GM12878 (cell line): Measurements from ENCODE around the gene ACE. TPM values are rescaled to one million over a fixed set of nuclear protein-coding genes. Genes with fewer than 3 reads are reported as not detected.

Experiments used
- ATAC-seq: fragments of 200-7000 bp; cut with Tn5 transposase; 3 replicates; pipeline ENCODE4 v1.9.1; 2020; ENCODE audit warnings: mild to moderate bottlenecking, moderate library complexity
- BruUV-seq: library from RNA; stranded (reverse); fragments of 400-500 nt; replicated peaks from 2 replicates; lab custom pipeline; 2021; lab: Mats Ljungman, UMichigan
- CTCF ChIA-PET: fragments of 300-600 bp; sonication (Branson Sonifier 250); formaldehyde crosslinking; extraction: SDS; loops from one replicate; lab custom pipeline; 2021; ENCODE audit warnings: inconsistent platforms; lab: Yijun Ruan, JAX
- POLR2A ChIA-PET: fragments of 350-600 bp; formaldehyde crosslinking; extraction: SDS; loops from one replicate; lab custom pipeline; 2021; ENCODE audit warnings: inconsistent platforms; lab: Charles Lee
- RAD21 ChIA-PET: fragments of 300-600 bp; sonication (Branson Sonifier 250); formaldehyde crosslinking; loops from one replicate; lab custom pipeline; 2023; ENCODE audit warnings: antibody characterized with exemption; ENCODE audit not compliant: unreplicated experiment; lab: Charles Lee
- SMC1A ChIA-PET: fragments of 300-600 bp; sonication (Branson Sonifier 250); formaldehyde crosslinking; loops from one replicate; lab custom pipeline; 2023; ENCODE audit not compliant: unreplicated experiment, uncharacterized antibody; lab: Charles Lee
- DNase-seq: peaks from one replicate; pipeline ENCODE4 v3.0.0-alpha.2; 2011; ENCODE audit warnings: low read depth, low spot score
- FAIRE-seq: peaks from 3 replicates; lab custom pipeline; 2011; peaks lifted over from hg19 to GRCh38; lab: Jason Lieb, UNC
- H2AFZ ChIP-seq: 2 replicates; pipeline ENCODE4 v1.6.0; 2011; ENCODE audit warnings: low read depth, low read length, control low read depth; ENCODE audit not compliant: control insufficient read depth
- H3K27ac ChIP-seq: 2 replicates; pipeline ENCODE4 v1.5.1; 2011; ENCODE audit warnings: control low read depth; ENCODE audit not compliant: control insufficient read depth, insufficient read depth
- H3K27me3 ChIP-seq, 2 experiments: replicated peaks in 1 of 2; 2 replicates each; pipeline versions ENCODE4 v1.6.0 to v1.6.1; 2011; ENCODE audit warnings: low read length in 1 of 2; ENCODE audit not compliant: control insufficient read depth in 2 of 2, insufficient read depth in 2 of 2
- H3K36me3 ChIP-seq, 2 experiments: 2 replicates each; pipeline ENCODE4 v1.5.1; 2011; ENCODE audit warnings: low read length in 1 of 2; ENCODE audit not compliant: control insufficient read depth in 2 of 2, insufficient read depth in 2 of 2
- H3K4me1 ChIP-seq: 2 replicates; pipeline ENCODE4 v1.6.1; 2011; ENCODE audit warnings: mild to moderate bottlenecking, low read length, moderate library complexity, mixed read lengths; ENCODE audit not compliant: control insufficient read depth, insufficient read depth
- H3K4me2 ChIP-seq: 2 replicates; pipeline ENCODE4 v1.6.0; 2011; ENCODE audit warnings: control low read depth; ENCODE audit not compliant: control insufficient read depth, insufficient read depth
- H3K4me3 ChIP-seq: fragments of 200-600 bp; sonication (generic); 2 replicates; pipeline ENCODE4 v1.5.1; 2016
- H3K79me2 ChIP-seq: 2 replicates; pipeline ENCODE4 v1.6.0; 2011; ENCODE audit warnings: low read length; ENCODE audit not compliant: control insufficient read depth, insufficient read depth
- H3K9ac ChIP-seq: 2 replicates; pipeline ENCODE4 v1.8.0; 2011; ENCODE audit warnings: low read length, control low read depth, mixed read lengths; ENCODE audit not compliant: control insufficient read depth, insufficient read depth
- H3K9me3 ChIP-seq: replicated peaks from 3 replicates; pipeline ENCODE4 v1.5.1; 2011; ENCODE audit warnings: mild to moderate bottlenecking, low read length; ENCODE audit not compliant: control insufficient read depth, insufficient read depth
- H4K20me1 ChIP-seq: 2 replicates; pipeline ENCODE4 v1.6.0; 2011; ENCODE audit not compliant: control insufficient read depth, insufficient read depth
- BACH1 ChIP-seq: fragments of 450-650 bp; IDR thresholded peaks from 2 replicates; pipeline ENCODE4 v1.6.1; 2017; ENCODE audit warnings: mild to moderate bottlenecking, borderline replicate concordance
- BCL11A ChIP-seq: IDR thresholded peaks from 2 replicates; pipeline ENCODE4 v1.6.1; 2011; ENCODE audit warnings: low read depth, low read length
- CREB1 ChIP-seq: IDR thresholded peaks from 2 replicates; pipeline ENCODE4 v1.6.1; 2012; ENCODE audit warnings: low read depth, mild to moderate bottlenecking, inconsistent platforms
- DPF2 ChIP-seq: fragments of 450-650 bp; IDR thresholded peaks from 2 replicates; pipeline ENCODE4 v1.6.1; 2017; ENCODE audit warnings: mild to moderate bottlenecking
- HCFC1 ChIP-seq: fragments of 150-350 bp; IDR thresholded peaks from 2 replicates; pipeline ENCODE4 v1.6.1; 2014; ENCODE audit warnings: low read length
- HDGF ChIP-seq: fragments of 450-650 bp; IDR thresholded peaks from 2 replicates; pipeline ENCODE4 v1.6.1; 2016; ENCODE audit warnings: antibody characterized with exemption
- JUNB ChIP-seq: IDR thresholded peaks from 2 replicates; pipeline ENCODE4 v1.6.1; 2016; ENCODE audit warnings: antibody characterized with exemption, mild to moderate bottlenecking
- MTA3 ChIP-seq: IDR thresholded peaks from 2 replicates; pipeline ENCODE4 v1.6.1; 2012; ENCODE audit warnings: low read length, inconsistent platforms, borderline replicate concordance
- NBN ChIP-seq: fragments of 450-650 bp; IDR thresholded peaks from 2 replicates; pipeline ENCODE4 v1.6.1; 2016
- NFYA ChIP-seq: IDR thresholded peaks from 2 replicates; pipeline ENCODE4 v1.6.1; 2011; ENCODE audit warnings: low read depth, mild to moderate bottlenecking, low read length, improper control_type of control experiment, borderline replicate concordance
- NFYB ChIP-seq: IDR thresholded peaks from 2 replicates; pipeline ENCODE4 v1.6.1; 2011; ENCODE audit warnings: low read depth, mild to moderate bottlenecking, low read length, improper control_type of control experiment, moderate library complexity; ENCODE audit not compliant: insufficient read depth
- NR2C1 ChIP-seq: fragments of 450-650 bp; IDR thresholded peaks from 2 replicates; pipeline ENCODE4 v1.6.1; 2017; ENCODE audit warnings: antibody characterized with exemption, mild to moderate bottlenecking, moderate library complexity
- PML ChIP-seq: IDR thresholded peaks from 2 replicates; pipeline ENCODE4 v1.6.1; 2012; ENCODE audit warnings: low read length, inconsistent platforms
- RAD51 ChIP-seq: fragments of 450-650 bp; IDR thresholded peaks from 2 replicates; pipeline ENCODE4 v1.6.1; 2016; ENCODE audit warnings: moderate library complexity, mild to moderate bottlenecking, inconsistent platforms
- RB1 ChIP-seq: fragments of 450-650 bp; formaldehyde crosslinking; IDR thresholded peaks from 2 replicates; pipeline ENCODE4 v1.6.1; 2017; ENCODE audit warnings: mild to moderate bottlenecking, borderline replicate concordance
- RUNX3 ChIP-seq: IDR thresholded peaks from 2 replicates; pipeline ENCODE4 v1.6.1; 2012; ENCODE audit warnings: low read length, inconsistent platforms
- SMC3 ChIP-seq: IDR thresholded peaks from 2 replicates; pipeline ENCODE4 v1.6.1; 2011; ENCODE audit warnings: low read length, improper control_type of control experiment, borderline replicate concordance
- SRF ChIP-seq, 2 experiments: IDR thresholded peaks; 2 replicates each; pipeline ENCODE4 v1.6.1; 2011; ENCODE audit warnings: low read depth in 2 of 2, low read length in 2 of 2, mild to moderate bottlenecking in 1 of 2, moderate library complexity in 1 of 2
- TBL1XR1 ChIP-seq: IDR thresholded peaks from 2 replicates; pipeline ENCODE4 v1.6.1; 2012; ENCODE audit warnings: low read depth, low read length, improper control_type of control experiment
- WRNIP1 ChIP-seq: IDR thresholded peaks from 2 replicates; pipeline ENCODE4 v1.6.1; 2011; ENCODE audit warnings: low read depth, low read length, improper control_type of control experiment, borderline replicate concordance
- WGBS: methylation state at CpG from one replicate; pipeline ENCODE4 v1.1.6; 2016; ENCODE audit warnings: low lambda C conversion rate; ENCODE audit not compliant: insufficient replicate concordance, insufficient coverage; ENCODE audit errors: missing lambda C conversion rate; 5-methylcytosine and 5-hydroxymethylcytosine counted together
- in situ Hi-C: fragments of 300-500 bp; cut with MboI; formaldehyde crosslinking; loops from 9 replicates; pipeline ENCODE4 v1.14.3; 2018; ENCODE audit warnings: mixed read lengths
- intact Hi-C: fragments of 100-400 bp; cut with micrococcal nuclease; formaldehyde crosslinking; loops from one replicate; pipeline ENCODE4 v1.14.2; 2022; ENCODE audit not compliant: unreplicated experiment
- polyA plus RNA-seq, 11 experiments: library from polyadenylated mRNA; depleted of rRNA in 4 of 11; unstranded in 6 of 11; stranded (reverse) in 5 of 11; fragments of >200 nt; fragmentation: Nextera tagmentation in 4 of 11; fragmentation: Illumina TruSeq in 1 of 11; extraction: Ambion mirVana in 4 of 11; extraction: Trizol in 1 of 11; gene quantifications; 1 replicate in 1 of 11; 2 replicates in 10 of 11; pipeline versions ENCODE4 v1.2.1 to v1.2.3, GENCODE V29; 2011 to 2016; ENCODE audit warnings: inconsistent platforms in 2 of 11, missing spikeins in 2 of 11, low read depth in 1 of 11
- total RNA-seq, 4 experiments: library from RNA; depleted of rRNA in 3 of 4; stranded (reverse); fragments of >200 nt in 3 of 4; fragmentation: Illumina TruSeq in 1 of 4; extraction: Trizol in 1 of 4; gene quantifications; 2 replicates each; pipeline versions ENCODE4 v1.2.1 to v1.2.3, GENCODE V29; 2013 to 2021

The ACE gene
- total and polyA plus RNA-seq, 10 of the 15 experiments (the other 5 are each of a cell fraction or from before 2014, with no cell fraction given), result 0.46 TPM; not detected in 9

DNA sequence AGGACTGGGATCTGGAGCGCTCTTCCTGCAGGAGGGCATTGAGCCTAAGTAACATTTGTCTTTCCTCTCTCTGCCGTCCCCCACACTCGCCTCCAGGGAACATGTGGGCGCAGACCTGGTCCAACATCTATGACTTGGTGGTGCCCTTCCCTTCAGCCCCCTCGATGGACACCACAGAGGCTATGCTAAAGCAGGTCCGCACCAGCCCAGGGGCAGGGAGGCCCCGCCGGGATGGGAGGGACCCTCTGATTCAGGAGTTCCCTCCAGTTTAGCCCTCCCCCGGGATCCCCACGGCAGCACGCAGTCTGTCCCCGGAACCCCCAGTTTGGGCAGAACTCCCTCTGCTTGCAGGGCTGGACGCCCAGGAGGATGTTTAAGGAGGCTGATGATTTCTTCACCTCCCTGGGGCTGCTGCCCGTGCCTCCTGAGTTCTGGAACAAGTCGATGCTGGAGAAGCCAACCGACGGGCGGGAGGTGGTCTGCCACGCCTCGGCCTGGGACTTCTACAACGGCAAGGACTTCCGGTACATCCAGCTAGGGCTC is 14.1 kb downstream of the ACE start:
- Histone ChIP-seq H3K9ac (no peak overlapping the region), H3K79me2 (no peaks in the 10 kb centered on the region), H2AFZ (no peak overlapping the region), H4K20me1 (no peaks in the 10 kb centered on the region), H3K4me3 (no peak overlapping the region), H3K27me3 (peaks cover 0 to 1% of the 10 kb centered on the region in 2 experiments; a peak in 3 of 4 replicates), H3K4me1 (no peaks in the 10 kb centered on the region), H3K36me3 (no peaks in the 10 kb centered on the region), H3K4me2 (no peak overlapping the region), H3K27ac (no peak overlapping the region), H3K9me3 (no peaks in the 10 kb centered on the region)
- ChIA-PET RAD21 (no interaction called here), POLR2A (no interaction called here), SMC1A (no interaction called here), CTCF (interaction anchor here (1.1 kb wide), 1 partner anchor 84 kb away, joined by 3 read pairs; no protein-coding TSS in a partner anchor)
- TF ChIP-seq MTA3 (no peak), DPF2 (no peak), TBL1XR1 (no peak), PML (no peak), NR2C1 (no peak), SMC3 (no peak), SRF (IDR thresholded peaks at IDR 0.05; ENCODE audit: low read depth in 2 of 2, low read length in 2 of 2) (no peak), HDGF (no peak), NFYB (no peak), WRNIP1 (no peak), NFYA (no peak), BACH1 (no peak), HCFC1 (no peak), NBN (no peak), BCL11A (no peak), RUNX3 (no peak), RAD51 (no peak), JUNB (no peak), CREB1 (no peak), RB1 (no peak)
- 45% methylated on average over 22 of the region's 22 CpGs for WGBS
- in situ Hi-C loops (no loop called here), intact Hi-C loops (no loop called here)
- ATAC-seq (no peak), DNase-seq (no peak), FAIRE-seq (no peak)
- BruUV-seq, result no TSS peak
